SK-N-MC (cell line): ENCODE measurements around the gene OR6K6.

Experiments
- EZH2 ChIP-seq: fragments of 200-600 bp; sonication (generic); IDR thresholded peaks from one replicate; pipeline ENCODE4 v1.6.1; 2017; ENCODE audit warnings: antibody characterized with exemption
- POLR2AphosphoS5 ChIP-seq: IDR thresholded peaks from 2 replicates; pipeline ENCODE4 v1.6.1; 2012; ENCODE audit warnings: mild to moderate bottlenecking, low read depth, low read length, borderline replicate concordance

DNA sequence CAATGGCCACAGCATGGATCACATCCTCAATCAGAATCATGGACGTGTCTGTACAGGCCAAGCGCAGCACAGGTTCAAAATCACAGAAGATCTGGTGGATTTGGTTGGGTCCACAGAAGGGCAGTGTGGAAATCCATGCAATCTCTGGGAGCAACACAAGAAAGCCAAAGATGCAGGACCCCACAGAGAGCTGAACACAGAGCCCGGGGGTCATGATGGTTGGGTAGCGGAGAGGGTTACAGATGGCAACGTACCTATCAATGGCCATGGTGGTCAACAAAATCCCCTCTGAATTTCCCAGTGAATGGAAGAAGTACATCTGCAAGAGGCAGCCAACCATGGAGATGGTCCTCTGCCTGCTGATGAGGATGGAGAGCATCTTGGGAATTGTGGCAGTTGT is 30.1 kb upstream of the OR6K6 start:
- TF ChIP-seq POLR2AphosphoS5 (no peak), EZH2 (no peak)
